GM12878 (cell line): ENCODE data around the gene FAM216A. TPM values are rescaled to one million over a fixed set of nuclear protein-coding genes. Genes with fewer than 3 reads are reported as not detected.

Source experiments
- ATAC-seq: fragments of 200-7000 bp; cut with Tn5 transposase; 3 replicates; pipeline ENCODE4 v1.9.1; 2020; ENCODE audit warnings: mild to moderate bottlenecking, moderate library complexity
- Bru-seq: library from RNA; stranded (reverse); fragments of 400-500 nt; gene quantifications from one replicate; lab custom pipeline; 2021; lab: Mats Ljungman, UMichigan
- BruChase-seq, 2 experiments: library from RNA; stranded (reverse); fragments of 400-500 nt; gene quantifications; one replicate each; lab custom pipeline; 2021; lab: Mats Ljungman, UMichigan
- BruUV-seq: library from RNA; stranded (reverse); fragments of 400-500 nt; replicated peaks from 2 replicates; lab custom pipeline; 2021; lab: Mats Ljungman, UMichigan
- CTCF ChIA-PET: fragments of 300-600 bp; sonication (Branson Sonifier 250); formaldehyde crosslinking; extraction: SDS; loops from one replicate; lab custom pipeline; 2021; ENCODE audit warnings: inconsistent platforms; lab: Yijun Ruan, JAX
- POLR2A ChIA-PET: fragments of 350-600 bp; formaldehyde crosslinking; extraction: SDS; loops from one replicate; lab custom pipeline; 2021; ENCODE audit warnings: inconsistent platforms; lab: Charles Lee
- RAD21 ChIA-PET: fragments of 300-600 bp; sonication (Branson Sonifier 250); formaldehyde crosslinking; loops from one replicate; lab custom pipeline; 2023; ENCODE audit warnings: antibody characterized with exemption; ENCODE audit not compliant: unreplicated experiment; lab: Charles Lee
- SMC1A ChIA-PET: fragments of 300-600 bp; sonication (Branson Sonifier 250); formaldehyde crosslinking; loops from one replicate; lab custom pipeline; 2023; ENCODE audit not compliant: unreplicated experiment, uncharacterized antibody; lab: Charles Lee
- DNase-seq: peaks from one replicate; pipeline ENCODE4 v3.0.0-alpha.2; 2011; ENCODE audit warnings: low read depth, low spot score
- FAIRE-seq: peaks from 3 replicates; lab custom pipeline; 2011; peaks lifted over from hg19 to GRCh38; lab: Jason Lieb, UNC
- H2AFZ ChIP-seq: 2 replicates; pipeline ENCODE4 v1.6.0; 2011; ENCODE audit warnings: low read depth, low read length, control low read depth; ENCODE audit not compliant: control insufficient read depth
- H3K27ac ChIP-seq: 2 replicates; pipeline ENCODE4 v1.5.1; 2011; ENCODE audit warnings: control low read depth; ENCODE audit not compliant: control insufficient read depth, insufficient read depth
- H3K27me3 ChIP-seq, 2 experiments: replicated peaks in 1 of 2; 2 replicates each; pipeline versions ENCODE4 v1.6.0 to v1.6.1; 2011; ENCODE audit warnings: low read length in 1 of 2; ENCODE audit not compliant: control insufficient read depth in 2 of 2, insufficient read depth in 2 of 2
- H3K36me3 ChIP-seq, 2 experiments: 2 replicates each; pipeline ENCODE4 v1.5.1; 2011; ENCODE audit warnings: low read length in 1 of 2; ENCODE audit not compliant: control insufficient read depth in 2 of 2, insufficient read depth in 2 of 2
- H3K4me1 ChIP-seq: 2 replicates; pipeline ENCODE4 v1.6.1; 2011; ENCODE audit warnings: mild to moderate bottlenecking, low read length, moderate library complexity, mixed read lengths; ENCODE audit not compliant: control insufficient read depth, insufficient read depth
- H3K4me2 ChIP-seq: 2 replicates; pipeline ENCODE4 v1.6.0; 2011; ENCODE audit warnings: control low read depth; ENCODE audit not compliant: control insufficient read depth, insufficient read depth
- H3K4me3 ChIP-seq: fragments of 200-600 bp; sonication (generic); 2 replicates; pipeline ENCODE4 v1.5.1; 2016
- H3K79me2 ChIP-seq: 2 replicates; pipeline ENCODE4 v1.6.0; 2011; ENCODE audit warnings: low read length; ENCODE audit not compliant: control insufficient read depth, insufficient read depth
- H3K9ac ChIP-seq: 2 replicates; pipeline ENCODE4 v1.8.0; 2011; ENCODE audit warnings: low read length, control low read depth, mixed read lengths; ENCODE audit not compliant: control insufficient read depth, insufficient read depth
- H3K9me3 ChIP-seq: replicated peaks from 3 replicates; pipeline ENCODE4 v1.5.1; 2011; ENCODE audit warnings: mild to moderate bottlenecking, low read length; ENCODE audit not compliant: control insufficient read depth, insufficient read depth
- H4K20me1 ChIP-seq: 2 replicates; pipeline ENCODE4 v1.6.0; 2011; ENCODE audit not compliant: control insufficient read depth, insufficient read depth
- ASH2L ChIP-seq: fragments of 300-600, 200-600 bp; sonication (generic); IDR thresholded peaks from 2 replicates; pipeline ENCODE4 v1.6.1; 2017; ENCODE audit warnings: low read depth, mild to moderate bottlenecking, borderline replicate concordance
- BRCA1 ChIP-seq: IDR thresholded peaks from 2 replicates; pipeline ENCODE4 v1.6.1; 2011; ENCODE audit warnings: low read depth, low read length, improper control_type of control experiment
- IRF3 ChIP-seq: fragments of 450-650 bp; IDR thresholded peaks from 2 replicates; pipeline ENCODE4 v1.6.1; 2014; ENCODE audit warnings: mild to moderate bottlenecking
- IRF5 ChIP-seq: fragments of 450-650 bp; IDR thresholded peaks from 2 replicates; pipeline ENCODE4 v1.6.1; 2017; ENCODE audit warnings: borderline replicate concordance
- JUNB ChIP-seq: IDR thresholded peaks from 2 replicates; pipeline ENCODE4 v1.6.1; 2016; ENCODE audit warnings: antibody characterized with exemption, mild to moderate bottlenecking
- MTA3 ChIP-seq: IDR thresholded peaks from 2 replicates; pipeline ENCODE4 v1.6.1; 2012; ENCODE audit warnings: low read length, inconsistent platforms, borderline replicate concordance
- MYB ChIP-seq: fragments of 150-350 bp; IDR thresholded peaks from 2 replicates; pipeline ENCODE4 v1.6.1; 2014; ENCODE audit warnings: mild to moderate bottlenecking, low read depth, low read length, borderline replicate concordance
- PML ChIP-seq: IDR thresholded peaks from 2 replicates; pipeline ENCODE4 v1.6.1; 2012; ENCODE audit warnings: low read length, inconsistent platforms
- RELB ChIP-seq: fragments of 450-650 bp; IDR thresholded peaks from 2 replicates; pipeline ENCODE4 v1.6.1; 2017; ENCODE audit warnings: low read depth, mild to moderate bottlenecking, moderate library complexity
- SPI1 ChIP-seq: IDR thresholded peaks from 2 replicates; pipeline ENCODE4 v1.6.1; 2011; ENCODE audit warnings: low read depth, mild to moderate bottlenecking, low read length, moderate library complexity, borderline replicate concordance; ENCODE audit not compliant: insufficient read depth
- TCF7 ChIP-seq: IDR thresholded peaks from 2 replicates; pipeline ENCODE4 v1.6.1; 2014; ENCODE audit warnings: antibody characterized with exemption, borderline replicate concordance
- YBX1 ChIP-seq: fragments of 450-650 bp; IDR thresholded peaks from 2 replicates; pipeline ENCODE4 v1.6.1; 2016; ENCODE audit warnings: antibody characterized with exemption
- ZSCAN29 ChIP-seq: fragments of 450-650 bp; IDR thresholded peaks from 2 replicates; pipeline ENCODE4 v1.6.1; 2017; ENCODE audit warnings: mild to moderate bottlenecking, moderate library complexity
- WGBS: methylation state at CpG from one replicate; pipeline ENCODE4 v1.1.6; 2016; ENCODE audit warnings: low lambda C conversion rate; ENCODE audit not compliant: insufficient replicate concordance, insufficient coverage; ENCODE audit errors: missing lambda C conversion rate; 5-methylcytosine and 5-hydroxymethylcytosine counted together
- in situ Hi-C: fragments of 300-500 bp; cut with MboI; formaldehyde crosslinking; loops from 9 replicates; pipeline ENCODE4 v1.14.3; 2018; ENCODE audit warnings: mixed read lengths
- intact Hi-C: fragments of 100-400 bp; cut with micrococcal nuclease; formaldehyde crosslinking; loops from one replicate; pipeline ENCODE4 v1.14.2; 2022; ENCODE audit not compliant: unreplicated experiment
- long read RNA-seq, 2 experiments: library from polyadenylated mRNA; unstranded; transcript quantifications; one replicate each; pipeline ENCODE4 v2.0.0, GENCODE V29; 2019 to 2020
- polyA minus RNA-seq, 3 experiments: library from RNA; depleted of rRNA, polyadenylated mRNA; stranded (reverse); fragments of >200 nt; gene quantifications; 2 replicates each; pipeline ENCODE4 v1.2.3, GENCODE V29; 2011
- polyA plus RNA-seq, 11 experiments: library from polyadenylated mRNA; depleted of rRNA in 4 of 11; unstranded in 6 of 11; stranded (reverse) in 5 of 11; fragments of >200 nt; fragmentation: Nextera tagmentation in 4 of 11; fragmentation: Illumina TruSeq in 1 of 11; extraction: Ambion mirVana in 4 of 11; extraction: Trizol in 1 of 11; gene quantifications; 1 replicate in 1 of 11; 2 replicates in 10 of 11; pipeline versions ENCODE4 v1.2.1 to v1.2.3, GENCODE V29; 2011 to 2016; ENCODE audit warnings: inconsistent platforms in 2 of 11, missing spikeins in 2 of 11, low read depth in 1 of 11
- total RNA-seq, 4 experiments: library from RNA; depleted of rRNA in 3 of 4; stranded (reverse); fragments of >200 nt in 3 of 4; fragmentation: Illumina TruSeq in 1 of 4; extraction: Trizol in 1 of 4; gene quantifications; 2 replicates each; pipeline versions ENCODE4 v1.2.1 to v1.2.3, GENCODE V29; 2013 to 2021

FAM216A gene
- 33.5 and 34.5 TPM in 2 replicates for total RNA-seq (2013; cell fraction: nucleolus; rRNA removed)
- total RNA-seq (2014; rRNA removed): 31.2 and 35.8 TPM in 2 replicates
- 31.3 and 34.6 TPM in 2 replicates for total RNA-seq (2014; rRNA removed; fragmentation: Illumina TruSeq; extraction: Trizol)
- 17.5 and 23.7 TPM in 2 replicates for total RNA-seq (2021)
- 19.4 TPM for polyA plus RNA-seq (2011; ENCODE audit: low read depth)
- 44.3 and 72.6 TPM in 2 replicates for polyA plus RNA-seq (2011; rRNA removed)
- polyA plus RNA-seq (2011; cell fraction: cytosol; rRNA removed): 27.4 and 31.3 TPM in 2 replicates
- 25.7 and 27.6 TPM in 2 replicates for polyA plus RNA-seq (2011; cell fraction: nucleus; rRNA removed)
- polyA plus RNA-seq (2012): 23.1 and 31.8 TPM in 2 replicates
- polyA plus RNA-seq (2014; fragmentation: Illumina TruSeq; extraction: Trizol): 34.0 and 40.0 TPM in 2 replicates
- polyA plus RNA-seq (2014; fragmentation: Nextera tagmentation; extraction: Ambion mirVana): 10 to 100 TPM; 15.0 to 36.0 TPM
- polyA plus RNA-seq (2014; rRNA removed): 35.2 and 41.3 TPM in 2 replicates
- 10 to 100 TPM; 47.5 to 48.3 TPM for polyA plus RNA-seq (2016; fragmentation: Nextera tagmentation; extraction: Ambion mirVana)
- polyA minus RNA-seq (2011; rRNA and poly(A)+ RNA removed): 25.5 and 26.7 TPM in 2 replicates
- polyA minus RNA-seq (2011; cell fraction: cytosol; rRNA and poly(A)+ RNA removed): 8.2 and 8.3 TPM in 2 replicates
- polyA minus RNA-seq (2011; cell fraction: nucleus; rRNA and poly(A)+ RNA removed): 14.4 and 19.9 TPM in 2 replicates
- percentile 59 among the genes with signal in this experiment for Bru-seq, nascent RNA
- percentile 45 among the genes with signal in this experiment for BruChase-seq, experiment 1, labeled RNA remaining after a 6-hour chase
- BruChase-seq, experiment 2, labeled RNA remaining after a 2-hour chase: percentile 50 among the genes with signal in this experiment
- long read RNA-seq, experiment 1, transcript FAM216A-201 (7 exons, 1,582 nt): major isoform, 11 of 16 reads
- long read RNA-seq, experiment 1, partial matches to known transcripts: 0 of 16 reads
- long read RNA-seq, experiment 1, other reads (novel, unspliced or antisense): 5 of 16 reads
- long read RNA-seq, experiment 2, transcript FAM216A-201 (7 exons, 1,582 nt): major isoform, 51 of 58 reads
- long read RNA-seq, experiment 2, partial matches to known transcripts: 0 of 58 reads
- long read RNA-seq, experiment 2, other reads (novel, unspliced or antisense): 7 of 58 reads

GRCh38 chr12:110468214-110469048, at the start of gene FAM216A, which contains the start of gene GPN3:
Gene FAM216A, plus strand, starts transcription at chr12:110468845. Its CDS starts 31 bp downstream, at chr12:110468876.
Gene GPN3, minus strand, starts transcription at chr12:110468257. Its CDS starts 54 bp downstream, at chr12:110468203.
- DNase-seq: peak; percentile 96
- TF ChIP-seq TCF7: no peak
- no peak; the same call in 1 of the 2 replicates for TF ChIP-seq MTA3
- TF ChIP-seq ZSCAN29: no peak
- no peak for TF ChIP-seq IRF5
- no peak for TF ChIP-seq SPI1
- TF ChIP-seq PML: peak; percentile 58; the same call in 1 of the 2 replicates
- no peak for TF ChIP-seq YBX1
- TF ChIP-seq RELB: peak; percentile 87; the same call in 1 of the 2 replicates
- peak; percentile 46; the same call in 1 of the 2 replicates for TF ChIP-seq BRCA1
- TF ChIP-seq ASH2L: no peak
- TF ChIP-seq IRF3: no peak
- peak; percentile 65; the same call in 1 of the 2 replicates for TF ChIP-seq MYB
- no peak for TF ChIP-seq JUNB

More at GRCh38 chr12:110468214-110469048, at the start of gene FAM216A, which contains the start of gene GPN3:
- RAD21 ChIA-PET: interaction anchor here (0.6 to 4.9 kb wide), 31 partner anchors 8 to 367 kb away, joined by 3 to 92 read pairs (median 4); partner anchors contain the start of genes ARPC3, RAD9B and VPS29
- H3K4me3 ChIP-seq: peak within 1 kb of the TSS; percentile 73
- H3K36me3 ChIP-seq: no peaks in the 10 kb centered on the region; a peak in 1 of 4 replicates
- CTCF ChIA-PET: interaction anchor here (0.7 to 7.6 kb wide), 35 partner anchors 9 to 364 kb away, joined by 3 to 130 read pairs (median 4); partner anchors contain the start of genes ARPC3 and TCTN1
- H3K4me1 ChIP-seq: peaks cover 6% of the 10 kb centered on the region
- WGBS: under 1% methylated on average over 70 of the region's 78 CpGs
- POLR2A ChIA-PET: interaction anchor here (0.6 to 3.6 kb wide), 18 partner anchors 11 to 200 kb away, joined by 3 to 43 read pairs (median 5); partner anchors contain the start of genes ARPC3, RAD9B and VPS29
- in situ Hi-C loops (loop anchor here (5.0 kb wide), 1 partner anchor 134 kb away; no protein-coding TSS in a partner anchor), intact Hi-C loops (loop anchor here (2.0 to 5.0 kb wide), 3 partner anchors 34 to 229 kb away; partner anchors contain the start of genes RAD9B and VPS29)
- peak within 1 kb of the TSS; percentile 89 for H3K4me2 ChIP-seq
- TSS peak; percentile 88 for BruUV-seq
- H3K27ac ChIP-seq: peak within 1 kb of the TSS; percentile 91
- SMC1A ChIA-PET: interaction anchor here (0.6 to 8.2 kb wide), 31 partner anchors 9 to 358 kb away, joined by 3 to 99 read pairs (median 5); partner anchors contain the start of genes ARPC3, RAD9B, TCTN1 and VPS29
- peaks cover 40% of the 10 kb centered on the region for H3K79me2 ChIP-seq
- no peaks in the 10 kb centered on the region for H3K9me3 ChIP-seq
- ATAC-seq (peak; percentile 88), FAIRE-seq (peak; percentile 97)
- peak within 1 kb of the TSS; percentile 90 for H2AFZ ChIP-seq
- H4K20me1 ChIP-seq: no peaks in the 10 kb centered on the region
- H3K27me3 ChIP-seq: no peaks in the 10 kb centered on the region
- peak within 1 kb of the TSS; percentile 90 for H3K9ac ChIP-seq
